EL (cell line): ENCODE measurements around the gene SCCPDH.
"Not testable (repeated sequence)": the region's sequence is repeated elsewhere in the genome, so short reads cannot be mapped to it uniquely, and the experiment has no call there.

Experiments used
- DNase-seq: peaks from one replicate; pipeline ENCODE4 v3.0.0-alpha.2; 2016

The SCCPDH gene

GRCh38 chr1:246708166-246708565, 16.0 kb upstream of the SCCPDH start:
- no peak for DNase-seq

- DNase-seq = no peak
These were observed 15.0 kb upstream of the SCCPDH start for GRCh38 chr1:246709196-246709595.

DNA sequence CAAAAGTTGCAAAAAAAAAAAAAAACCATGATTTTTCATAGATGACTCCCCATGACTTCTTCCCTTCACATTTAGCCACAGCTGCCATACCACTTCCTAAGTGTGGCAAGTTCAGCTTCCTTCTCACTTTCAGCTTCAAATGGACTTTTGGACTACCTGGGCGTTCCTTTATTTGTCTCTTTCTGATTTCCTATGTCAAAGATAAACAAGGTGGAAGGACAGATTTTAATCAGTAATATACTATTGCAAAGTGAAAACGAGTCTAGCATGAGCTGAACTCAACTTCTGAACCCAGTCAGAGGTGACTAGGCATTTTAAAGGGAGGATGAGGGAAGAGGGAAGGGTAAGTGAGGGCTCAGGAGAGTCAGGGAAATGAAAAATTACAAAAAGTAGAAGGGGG, 14.4 kb upstream of the SCCPDH start:
- DNase-seq = no peak

- no peak for DNase-seq
These were observed 12.6 kb upstream of the SCCPDH start for GRCh38 chr1:246711548-246712003.

- not testable (repeated sequence) for DNase-seq
These were observed 11.8 kb upstream of the SCCPDH start for GRCh38 chr1:246712428-246712827.

DNA sequence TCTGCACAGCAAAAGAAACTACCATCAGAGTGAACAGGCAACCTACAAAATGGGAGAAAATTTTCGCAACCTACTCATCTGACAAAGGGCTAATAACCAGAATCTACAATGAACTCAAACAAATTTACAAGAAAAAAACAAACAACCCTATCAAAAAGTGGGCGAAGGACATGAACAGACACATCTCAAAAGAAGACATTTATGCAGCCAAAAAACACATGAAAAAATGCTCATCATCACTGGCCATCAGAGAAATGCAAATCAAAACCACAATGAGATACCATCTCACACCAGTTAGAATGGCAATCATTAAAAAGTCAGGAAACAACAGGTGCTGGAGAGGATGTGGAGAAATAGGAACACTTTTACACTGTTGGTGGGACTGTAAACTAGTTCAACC, 4.8 kb upstream of the SCCPDH start:
- not testable (repeated sequence) for DNase-seq

DNA sequence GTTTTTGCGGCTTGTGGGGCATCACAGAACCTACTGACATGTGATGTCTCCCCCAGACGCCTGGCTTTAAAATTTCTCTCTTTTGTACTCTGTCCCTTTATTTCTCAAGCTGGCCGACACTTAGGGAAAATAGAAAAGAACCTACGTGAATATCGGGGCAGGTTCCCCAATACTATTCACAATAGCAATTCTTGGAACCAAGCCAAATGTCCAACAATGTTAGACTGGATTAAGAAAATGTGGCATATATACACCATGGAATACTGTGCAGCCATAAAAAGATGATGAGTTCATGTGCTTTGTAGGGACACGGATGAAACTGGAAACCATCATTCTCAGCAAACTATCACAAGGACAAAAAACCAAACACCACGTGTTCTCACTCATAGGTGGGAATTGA, 3.4 kb upstream of the SCCPDH start:
- not testable (repeated sequence) for DNase-seq

DNA sequence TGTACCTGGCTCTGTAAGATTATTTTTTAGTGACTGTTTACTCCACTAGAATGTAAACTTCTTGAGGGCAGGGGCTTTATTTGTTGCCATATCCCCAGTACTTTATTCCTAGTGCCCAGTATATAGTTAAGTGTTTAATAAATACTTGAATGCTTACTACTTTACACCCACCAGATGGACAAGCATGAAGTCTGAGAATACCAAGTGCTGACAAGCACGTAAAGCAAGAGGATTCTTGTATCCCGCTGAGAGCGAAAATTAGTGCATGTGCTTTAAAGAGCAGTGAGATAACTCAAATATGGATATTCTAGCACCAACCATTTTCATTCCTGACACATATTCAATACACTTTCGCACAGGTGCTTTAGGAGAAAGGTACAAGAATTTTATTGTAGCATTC, 1.5 kb upstream of the SCCPDH start:
- DNase-seq = no peak

DNA sequence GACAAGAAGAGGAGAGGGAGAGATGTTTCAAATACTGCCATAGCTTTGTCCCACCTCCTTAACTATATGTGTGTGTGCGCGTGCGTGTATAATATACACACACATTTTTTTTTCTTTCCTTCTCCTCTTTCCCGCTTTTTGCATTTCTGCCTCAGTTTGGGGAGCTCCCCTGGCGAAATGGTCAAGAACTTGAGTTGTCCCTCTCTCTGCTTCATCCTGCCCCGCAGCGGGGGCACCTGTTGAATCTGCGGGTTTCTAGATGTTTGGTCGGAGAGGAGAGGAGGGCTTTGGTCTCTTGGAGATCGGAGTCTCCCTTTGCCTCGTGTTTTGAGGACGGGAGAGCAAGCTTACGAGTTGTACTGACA, 504 bp downstream of the SCCPDH start:
- peak; percentile 49 for DNase-seq

GRCh38 chr1:246725191-246725590, 982 bp downstream of the SCCPDH start:
- no peak for DNase-seq

DNA sequence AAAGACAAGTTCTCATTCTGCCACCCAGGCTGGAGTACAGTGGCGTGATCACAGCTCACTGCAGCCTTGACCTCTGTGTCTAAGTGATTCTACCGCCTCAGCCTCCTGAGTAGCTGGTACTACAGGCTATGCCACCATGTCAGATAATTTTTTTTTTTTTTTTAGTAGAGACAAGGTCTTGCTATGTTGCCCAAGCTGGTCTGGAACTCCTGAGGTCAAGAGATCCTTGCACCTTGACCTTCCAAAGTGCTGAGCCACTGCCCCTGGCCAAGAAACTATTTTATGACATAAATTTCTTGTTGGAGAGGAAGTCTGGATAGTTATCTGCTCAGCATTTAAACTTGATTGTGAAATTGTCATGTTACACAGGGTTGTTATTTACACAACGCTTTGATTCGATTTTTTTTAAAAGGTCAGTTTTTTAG, 2.1 kb downstream of the SCCPDH start:
- no peak for DNase-seq

- DNase-seq = no peak
These were observed 2.7 kb downstream of the SCCPDH start for GRCh38 chr1:246726881-246727280.

DNA sequence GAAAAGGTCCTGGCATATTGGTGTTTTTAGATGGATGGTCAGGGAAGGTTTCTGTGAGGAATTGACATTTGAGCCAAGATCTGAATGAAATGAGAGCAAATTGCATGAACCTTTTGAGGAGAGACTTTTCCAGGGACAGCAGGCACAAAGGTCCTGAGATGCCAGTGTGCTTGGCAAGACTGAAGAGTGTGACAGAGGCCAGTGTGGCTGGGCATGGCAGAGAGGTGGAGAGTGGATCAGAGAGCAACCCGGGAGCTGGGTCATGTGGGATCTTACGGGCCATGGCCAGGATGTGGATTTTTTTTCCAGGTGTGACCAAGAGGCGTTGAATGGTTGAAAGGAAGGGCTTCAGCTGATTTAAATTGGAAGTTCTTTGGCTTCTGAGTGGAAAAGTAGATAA, 3.4 kb downstream of the SCCPDH start:
- DNase-seq = no peak

DNA sequence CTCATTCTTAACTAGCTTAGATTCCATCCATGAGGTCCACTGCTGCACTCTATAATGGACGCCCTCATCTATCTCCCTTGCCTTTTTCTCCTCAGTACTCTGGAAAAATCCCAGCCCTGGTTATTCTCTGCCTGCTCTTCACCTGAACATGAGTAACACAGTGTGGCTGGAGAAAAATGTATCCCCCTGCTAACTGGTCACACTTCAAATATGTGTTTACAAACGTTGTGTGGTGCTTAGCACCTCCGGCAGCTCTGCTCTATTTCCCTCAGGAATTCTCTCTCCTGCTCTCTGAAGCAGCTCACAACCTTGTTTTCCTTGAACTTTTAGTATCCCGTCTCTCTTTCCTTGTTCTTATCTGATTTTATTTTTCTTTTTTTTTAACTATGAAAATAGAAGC, 4.1 kb downstream of the SCCPDH start:
- DNase-seq = peak; percentile 7

- not testable (repeated sequence) for DNase-seq
These were observed 4.8 kb downstream of the SCCPDH start for GRCh38 chr1:246729040-246729439.

DNA sequence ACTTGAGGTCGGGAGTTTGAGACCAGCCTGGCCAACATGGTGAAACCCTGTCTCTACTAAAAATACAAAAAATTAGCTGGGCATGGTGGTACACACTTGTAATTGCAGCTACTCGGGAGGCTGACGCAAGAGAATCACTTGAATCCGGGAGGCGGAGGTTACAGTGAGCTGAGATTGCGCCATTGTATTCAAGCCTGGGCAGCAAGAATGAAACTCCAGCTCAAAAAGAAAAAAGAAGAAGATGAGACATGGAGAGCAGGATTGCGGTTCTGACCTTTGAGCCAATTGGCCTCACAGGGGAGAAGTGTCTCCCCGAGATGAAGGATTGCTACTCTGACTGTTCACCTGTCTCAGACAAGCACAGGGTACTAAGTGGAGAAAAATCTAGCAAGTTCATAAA, 6.6 kb downstream of the SCCPDH start:
- DNase-seq = no peak

- not testable (repeated sequence) for DNase-seq
These were observed 7.7 kb downstream of the SCCPDH start for GRCh38 chr1:246731873-246732272.

DNA sequence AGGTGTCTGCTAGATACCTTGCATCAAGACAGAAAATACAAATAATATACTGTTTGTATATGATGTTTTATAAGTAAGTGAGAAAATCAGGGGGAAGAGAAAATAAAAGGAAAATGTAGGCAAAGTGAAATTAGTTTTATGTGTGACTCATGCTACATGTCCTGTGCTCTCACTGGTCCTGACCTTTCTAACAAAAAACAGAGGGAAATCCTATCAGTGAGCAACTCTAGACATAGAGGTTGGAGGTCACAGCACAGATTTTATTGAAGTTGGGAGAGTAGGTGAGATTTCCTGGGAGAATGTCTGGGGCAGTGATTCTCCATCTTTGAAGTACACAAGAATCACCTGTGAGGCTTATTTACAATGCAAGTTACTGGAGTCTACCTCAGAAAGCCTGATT, 9.5 kb downstream of the SCCPDH start:
- DNase-seq = no peak

GRCh38 chr1:246734866-246735265, 10.7 kb downstream of the SCCPDH start:
- DNase-seq = no peak

DNA sequence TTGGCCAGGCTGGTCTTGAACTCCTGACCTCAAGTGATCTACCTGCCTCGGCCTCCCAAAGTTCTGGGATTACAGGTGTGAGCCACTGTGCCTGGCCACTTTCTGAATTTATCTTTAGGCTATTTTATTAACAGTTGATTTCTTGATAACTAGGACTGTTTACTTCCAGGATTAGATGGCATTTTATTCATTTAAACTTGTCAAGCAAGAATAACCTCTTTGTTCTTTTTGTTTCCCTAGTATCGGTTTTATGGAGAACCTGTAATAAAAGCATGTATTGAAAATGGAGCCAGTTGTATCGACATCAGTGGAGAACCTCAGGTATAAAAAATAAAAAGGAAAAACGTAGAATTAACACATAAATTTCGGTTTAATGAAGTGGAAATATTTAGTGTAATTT, 11.5 kb downstream of the SCCPDH start:
- no peak for DNase-seq

DNA sequence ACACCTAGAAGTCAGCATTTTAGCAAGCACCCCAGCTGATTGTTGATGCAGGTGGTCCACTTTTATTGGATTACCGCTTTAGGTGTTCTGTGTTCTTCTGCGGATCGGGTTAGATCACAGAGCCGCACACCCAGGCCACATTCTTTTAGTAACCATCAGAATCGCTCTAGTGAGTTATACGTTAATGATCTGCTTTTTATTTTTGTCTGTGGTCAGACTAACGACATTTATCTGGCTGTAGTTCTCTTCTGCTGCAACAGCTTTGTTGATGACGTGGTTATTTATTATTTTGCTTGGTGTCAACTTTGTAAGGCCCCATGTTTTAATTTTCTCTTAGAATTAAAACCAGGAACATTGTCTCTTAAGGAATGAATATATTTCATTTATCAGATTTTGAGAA, 18.2 kb downstream of the SCCPDH start:
- no peak for DNase-seq

- DNase-seq = not testable (repeated sequence)
These were observed 21.9 kb downstream of the SCCPDH start for GRCh38 chr1:246746155-246746554.

DNA sequence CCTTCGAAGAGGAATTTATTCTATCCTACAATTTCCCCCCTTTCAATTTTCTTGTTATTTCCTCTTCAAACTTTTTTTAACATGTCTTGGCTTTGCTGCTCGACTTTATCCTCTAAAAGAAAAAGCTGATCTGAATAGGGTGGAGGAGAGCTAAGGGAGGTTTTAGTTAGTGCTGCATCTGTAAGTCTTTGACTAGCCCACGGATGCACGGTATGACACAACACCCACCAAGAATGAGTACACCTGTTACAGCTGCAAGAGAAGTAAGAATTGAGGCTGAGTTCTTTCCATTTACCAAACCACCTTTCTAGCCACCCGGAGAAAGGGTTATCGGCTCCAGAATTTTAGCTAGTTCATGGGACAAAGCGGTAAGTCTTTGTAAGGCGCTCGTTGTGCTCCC, 23.8 kb downstream of the SCCPDH start:
- DNase-seq = no peak

DNA sequence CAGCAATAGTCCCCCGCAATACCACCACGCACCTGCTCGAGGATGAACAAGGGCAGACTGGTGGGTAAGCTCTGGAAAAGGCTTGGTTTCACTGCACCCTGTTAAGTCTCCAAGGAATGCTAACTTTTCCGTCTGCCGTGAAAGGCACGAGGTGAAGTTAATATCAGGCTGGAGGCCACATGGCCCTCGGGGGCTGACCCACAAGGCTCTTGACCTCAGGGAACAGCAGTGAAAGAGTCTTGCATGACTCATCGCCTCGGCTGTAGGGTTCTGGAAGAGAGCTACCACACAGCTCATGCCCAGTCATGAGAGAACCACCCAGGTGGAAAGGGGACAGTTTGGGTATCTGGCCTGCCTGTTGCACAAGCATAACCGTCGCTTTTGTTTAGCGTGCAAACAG, 24.7 kb downstream of the SCCPDH start:
- DNase-seq = peak; percentile 46

DNA sequence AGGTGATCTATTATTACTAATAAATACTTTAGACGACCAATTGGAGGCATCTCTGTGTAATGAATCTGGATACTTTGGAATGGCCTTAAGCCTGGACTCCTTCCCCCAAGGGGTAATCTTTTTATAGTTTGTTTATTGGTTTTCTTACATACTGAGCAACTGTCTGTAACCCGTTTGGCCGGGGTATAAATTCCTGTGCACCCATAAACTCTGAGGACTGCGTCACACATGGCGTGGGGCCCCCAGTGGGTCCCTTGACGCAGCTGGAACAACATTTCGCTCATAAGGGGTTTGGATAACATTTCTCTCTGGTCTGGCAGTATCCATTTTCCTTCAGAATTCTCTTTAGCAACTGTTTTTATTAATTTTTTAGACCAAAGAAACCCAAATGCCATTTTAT, 26.5 kb downstream of the SCCPDH start:
- no peak for DNase-seq
